GM23338 (cell line): ENCODE measurements around the gene CDAN1. TPM values are rescaled to one million over a fixed set of nuclear protein-coding genes. Genes with fewer than 3 reads are reported as not detected.

ENCODE experiments used
- ATAC-seq: fragments of 200-7000 bp; cut with Tn5 transposase; 3 replicates; pipeline ENCODE4 v1.9.1; 2020
- DNase-seq: peaks from one replicate; pipeline ENCODE4 v3.0.0-alpha.2; 2015; ENCODE audit warnings: low spot score
- H2AFZ ChIP-seq: fragments of 200-600 bp; sonication (generic); 2 replicates; pipeline ENCODE4 v1.8.0; 2016; ENCODE audit warnings: antibody characterized with exemption, mild to moderate bottlenecking, moderate library complexity
- H3F3A ChIP-seq: fragments of 200-600 bp; sonication (generic); replicated peaks from 2 replicates; pipeline ENCODE4 v1.8.0; 2017; ENCODE audit warnings: antibody characterized with exemption, mixed run types, low read depth
- H3K27ac ChIP-seq: fragments of 200-600 bp; sonication (generic); 2 replicates; pipeline ENCODE4 v1.6.1; 2016; ENCODE audit warnings: low read depth
- H3K27me3 ChIP-seq: fragments of 200-600 bp; sonication (generic); 2 replicates; pipeline ENCODE4 v1.8.0; 2016; ENCODE audit warnings: mild to moderate bottlenecking, mixed run types, moderate library complexity; ENCODE audit not compliant: insufficient read depth
- H3K36me3 ChIP-seq: fragments of 200-600 bp; sonication (generic); 2 replicates; pipeline ENCODE4 v1.8.0; 2016; ENCODE audit warnings: mild to moderate bottlenecking; ENCODE audit not compliant: insufficient read depth
- H3K4me1 ChIP-seq: fragments of 200-600 bp; sonication (generic); 2 replicates; pipeline ENCODE4 v1.8.0; 2016; ENCODE audit warnings: mild to moderate bottlenecking, moderate library complexity; ENCODE audit not compliant: insufficient read depth
- H3K4me2 ChIP-seq: fragments of 200-600 bp; sonication (generic); 2 replicates; pipeline ENCODE4 v1.7.1; 2017; ENCODE audit warnings: mixed run types
- H3K4me3 ChIP-seq: fragments of 200-600 bp; sonication (generic); 2 replicates; pipeline ENCODE4 v1.6.1; 2016; ENCODE audit warnings: mixed run types
- H3K79me2 ChIP-seq: fragments of 200-600 bp; sonication (generic); replicated peaks from 2 replicates; pipeline ENCODE4 v1.8.0; 2017; ENCODE audit warnings: mild to moderate bottlenecking; ENCODE audit not compliant: insufficient read depth
- H3K9me2 ChIP-seq: fragments of 200-600 bp; sonication (generic); 2 replicates; pipeline ENCODE4 v1.8.0; 2017; ENCODE audit not compliant: insufficient read depth
- H4K20me1 ChIP-seq: fragments of 200-600 bp; sonication (generic); replicated peaks from 2 replicates; pipeline ENCODE4 v1.8.0; 2017; ENCODE audit warnings: mild to moderate bottlenecking; ENCODE audit not compliant: insufficient read depth
- H3K27ac Mint-ChIP-seq: 2 replicates; pipeline ENCODE4 v1.8.0; 2020; ENCODE audit warnings: inconsistent platforms, mild to moderate bottlenecking, moderate library complexity, mixed read lengths
- H3K27me3 Mint-ChIP-seq: 3 replicates; pipeline ENCODE4 v1.8.0; 2022; ENCODE audit warnings: low read depth, mild to moderate bottlenecking, moderate library complexity, mixed read lengths, inconsistent platforms; ENCODE audit not compliant: insufficient read depth, poor library complexity
- H3K36me3 Mint-ChIP-seq: 3 replicates; pipeline ENCODE4 v1.8.0; 2021; ENCODE audit warnings: low read depth, mild to moderate bottlenecking, inconsistent platforms, moderate library complexity, mixed read lengths
- H3K4me1 Mint-ChIP-seq: 3 replicates; pipeline ENCODE4 v1.8.0; 2020; ENCODE audit warnings: mild to moderate bottlenecking, inconsistent platforms, mixed read lengths
- H3K4me3 Mint-ChIP-seq: 3 replicates; pipeline ENCODE4 v1.8.0; 2021; ENCODE audit warnings: moderate library complexity, mild to moderate bottlenecking, inconsistent platforms, mixed read lengths
- H3K9me3 Mint-ChIP-seq: 3 replicates; pipeline ENCODE4 v1.8.0; 2020; ENCODE audit warnings: moderate library complexity, mild to moderate bottlenecking, inconsistent platforms, mixed read lengths
- CREB1 ChIP-seq: fragments of 250-450 bp; sonication (Bioruptor Pico); IDR thresholded peaks from 2 replicates; pipeline ENCODE4 v1.5.0; 2020; ENCODE audit warnings: low read depth, mild to moderate bottlenecking, moderate library complexity
- ETS1 ChIP-seq: IDR thresholded peaks from 2 replicates; pipeline ENCODE4 v1.6.1; 2016; ENCODE audit warnings: antibody characterized with exemption
- EZH2 ChIP-seq: fragments of 200-600 bp; sonication (generic); IDR thresholded peaks from one replicate; pipeline ENCODE4 v1.8.0; 2017; ENCODE audit warnings: antibody characterized with exemption, mild to moderate bottlenecking, low read depth; ENCODE audit not compliant: unreplicated experiment
- EZH2phosphoT487 ChIP-seq: fragments of 200-600 bp; sonication (generic); IDR thresholded peaks from one replicate; pipeline ENCODE4 v1.8.1; 2018; ENCODE audit warnings: antibody characterized with exemption; ENCODE audit not compliant: unreplicated experiment
- JUNB ChIP-seq: IDR thresholded peaks from one replicate; pipeline ENCODE4 v1.6.1; 2016; ENCODE audit warnings: antibody characterized with exemption; ENCODE audit not compliant: unreplicated experiment
- NANOG ChIP-seq: IDR thresholded peaks from 2 replicates; pipeline ENCODE4 v1.6.1; 2016; ENCODE audit warnings: antibody characterized with exemption, borderline replicate concordance
- POLR2AphosphoS5 ChIP-seq: IDR thresholded peaks from 2 replicates; pipeline ENCODE4 v1.6.1; 2016; ENCODE audit warnings: antibody characterized with exemption, low read depth
- STAT1 ChIP-seq: IDR thresholded peaks from one replicate; pipeline ENCODE4 v1.6.1; 2016; ENCODE audit warnings: antibody characterized with exemption; ENCODE audit not compliant: unreplicated experiment
- ZNF114 ChIP-seq: fragments of 250-450 bp; sonication (Bioruptor Pico); IDR thresholded peaks from 2 replicates; pipeline ENCODE4 v1.5.0; 2020; ENCODE audit warnings: mild to moderate bottlenecking, moderate library complexity
- ZNF331 ChIP-seq: fragments of 250-450 bp; sonication (Bioruptor Pico); IDR thresholded peaks from 2 replicates; pipeline ENCODE4 v1.5.0; 2020; ENCODE audit warnings: low read depth, mild to moderate bottlenecking, moderate library complexity
- ZNF462 ChIP-seq: fragments of 250-450 bp; sonication (Bioruptor Pico); IDR thresholded peaks from 2 replicates; pipeline ENCODE4 v1.5.0; 2020; ENCODE audit warnings: mild to moderate bottlenecking, moderate library complexity
- polyA plus RNA-seq: library from polyadenylated mRNA; unstranded; fragments of >200 nt; fragmentation: Nextera tagmentation; extraction: Ambion mirVana; gene quantifications from 2 replicates; pipeline ENCODE4 v1.2.1, GENCODE V29; 2016
- total RNA-seq: library from RNA; depleted of rRNA; stranded (reverse); fragments of >200 nt; shearing (Covaris generic); gene quantifications from 2 replicates; pipeline ENCODE4 v1.2.3, GENCODE V29; 2014
- TF ChIP-seq, protein P1 (sequence below), 2 experiments: fragments of 200-600 bp in 1 of 2; sonication (generic) in 1 of 2; conservative IDR thresholded peaks; 2 replicates each; pipeline versions ENCODE4 v1.5.1 to v1.6.1; 2016 to 2017; ENCODE audit warnings: antibody characterized with exemption in 2 of 2, low read depth in 2 of 2, mild to moderate bottlenecking in 2 of 2, moderate library complexity in 1 of 2
- TF ChIP-seq, protein P2 (sequence below): IDR thresholded peaks from one replicate; pipeline ENCODE4 v1.6.1; 2018; ENCODE audit warnings: antibody characterized with exemption; ENCODE audit not compliant: unreplicated experiment

CDAN1 gene
- total and polyA plus RNA-seq, 2 experiments from 2014 or later = 6.0 to 14.7 TPM

DNA sequence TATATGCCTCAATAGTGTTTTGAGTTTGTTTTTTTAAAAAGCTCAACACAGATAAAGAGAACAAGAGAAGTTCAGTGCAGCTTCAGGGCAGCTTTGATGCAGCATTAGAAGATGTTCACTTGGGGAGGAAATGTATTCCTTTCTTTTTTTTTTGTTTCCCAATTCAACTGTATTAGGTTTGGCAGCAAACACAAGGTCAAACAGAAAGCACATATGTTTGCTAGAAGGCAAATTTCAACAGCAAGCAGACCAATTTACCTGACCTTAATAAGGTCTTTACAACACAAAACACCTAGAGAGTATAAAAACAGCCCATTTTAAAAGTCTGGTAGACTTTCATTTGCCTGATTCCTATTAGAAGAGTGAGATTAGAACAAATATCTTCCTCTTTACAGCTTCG is 7.3 kb upstream of the CDAN1 start:
- Mint-ChIP-seq H3K27ac (no peak overlapping the region), H3K4me3 (no peak overlapping the region), H3K36me3 (0 out of 3 replicates have a peak, but pooled peaks cover 3% of the 10 kb centered on the region), H3K9me3 (no peaks in the 10 kb centered on the region), H3K27me3 (no peaks in the 10 kb centered on the region), H3K4me1 (no peaks in the 10 kb centered on the region; the same call in 2 of the 3 replicates)
- no peak for DNase-seq
- Histone ChIP-seq H3K4me1 (no peaks in the 10 kb centered on the region), H3K4me2 (no peak overlapping the region), H3K36me3 (no peaks in the 10 kb centered on the region), H3K79me2 (no peaks in the 10 kb centered on the region), H2AFZ (no peak overlapping the region), H3K9me2 (no peaks in the 10 kb centered on the region), H3K27me3 (no peaks in the 10 kb centered on the region), H3F3A (no peaks in the 10 kb centered on the region), H4K20me1 (no peaks in the 10 kb centered on the region), H3K27ac (no peak overlapping the region), H3K4me3 (no peak overlapping the region)
- no peak for ATAC-seq
- TF ChIP-seq POLR2AphosphoS5 = no peak
- TF ChIP-seq ZNF114 (CRISPR knock-in tag) = no peak
- no peak for TF ChIP-seq CREB1 (CRISPR knock-in tag)
- TF ChIP-seq, protein P1, sequence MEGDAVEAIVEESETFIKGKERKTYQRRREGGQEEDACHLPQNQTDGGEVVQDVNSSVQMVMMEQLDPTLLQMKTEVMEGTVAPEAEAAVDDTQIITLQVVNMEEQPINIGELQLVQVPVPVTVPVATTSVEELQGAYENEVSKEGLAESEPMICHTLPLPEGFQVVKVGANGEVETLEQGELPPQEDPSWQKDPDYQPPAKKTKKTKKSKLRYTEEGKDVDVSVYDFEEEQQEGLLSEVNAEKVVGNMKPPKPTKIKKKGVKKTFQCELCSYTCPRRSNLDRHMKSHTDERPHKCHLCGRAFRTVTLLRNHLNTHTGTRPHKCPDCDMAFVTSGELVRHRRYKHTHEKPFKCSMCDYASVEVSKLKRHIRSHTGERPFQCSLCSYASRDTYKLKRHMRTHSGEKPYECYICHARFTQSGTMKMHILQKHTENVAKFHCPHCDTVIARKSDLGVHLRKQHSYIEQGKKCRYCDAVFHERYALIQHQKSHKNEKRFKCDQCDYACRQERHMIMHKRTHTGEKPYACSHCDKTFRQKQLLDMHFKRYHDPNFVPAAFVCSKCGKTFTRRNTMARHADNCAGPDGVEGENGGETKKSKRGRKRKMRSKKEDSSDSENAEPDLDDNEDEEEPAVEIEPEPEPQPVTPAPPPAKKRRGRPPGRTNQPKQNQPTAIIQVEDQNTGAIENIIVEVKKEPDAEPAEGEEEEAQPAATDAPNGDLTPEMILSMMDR (conservative IDR thresholded peaks at IDR 0.05; ENCODE audit: low read depth in 2 of 2) = no peak
- TF ChIP-seq ZNF462 (CRISPR knock-in tag) = no peak
- TF ChIP-seq EZH2 = no peak
- TF ChIP-seq JUNB = no peak
- no peak for TF ChIP-seq ETS1
- TF ChIP-seq EZH2phosphoT487 = no peak
- TF ChIP-seq, protein P2, sequence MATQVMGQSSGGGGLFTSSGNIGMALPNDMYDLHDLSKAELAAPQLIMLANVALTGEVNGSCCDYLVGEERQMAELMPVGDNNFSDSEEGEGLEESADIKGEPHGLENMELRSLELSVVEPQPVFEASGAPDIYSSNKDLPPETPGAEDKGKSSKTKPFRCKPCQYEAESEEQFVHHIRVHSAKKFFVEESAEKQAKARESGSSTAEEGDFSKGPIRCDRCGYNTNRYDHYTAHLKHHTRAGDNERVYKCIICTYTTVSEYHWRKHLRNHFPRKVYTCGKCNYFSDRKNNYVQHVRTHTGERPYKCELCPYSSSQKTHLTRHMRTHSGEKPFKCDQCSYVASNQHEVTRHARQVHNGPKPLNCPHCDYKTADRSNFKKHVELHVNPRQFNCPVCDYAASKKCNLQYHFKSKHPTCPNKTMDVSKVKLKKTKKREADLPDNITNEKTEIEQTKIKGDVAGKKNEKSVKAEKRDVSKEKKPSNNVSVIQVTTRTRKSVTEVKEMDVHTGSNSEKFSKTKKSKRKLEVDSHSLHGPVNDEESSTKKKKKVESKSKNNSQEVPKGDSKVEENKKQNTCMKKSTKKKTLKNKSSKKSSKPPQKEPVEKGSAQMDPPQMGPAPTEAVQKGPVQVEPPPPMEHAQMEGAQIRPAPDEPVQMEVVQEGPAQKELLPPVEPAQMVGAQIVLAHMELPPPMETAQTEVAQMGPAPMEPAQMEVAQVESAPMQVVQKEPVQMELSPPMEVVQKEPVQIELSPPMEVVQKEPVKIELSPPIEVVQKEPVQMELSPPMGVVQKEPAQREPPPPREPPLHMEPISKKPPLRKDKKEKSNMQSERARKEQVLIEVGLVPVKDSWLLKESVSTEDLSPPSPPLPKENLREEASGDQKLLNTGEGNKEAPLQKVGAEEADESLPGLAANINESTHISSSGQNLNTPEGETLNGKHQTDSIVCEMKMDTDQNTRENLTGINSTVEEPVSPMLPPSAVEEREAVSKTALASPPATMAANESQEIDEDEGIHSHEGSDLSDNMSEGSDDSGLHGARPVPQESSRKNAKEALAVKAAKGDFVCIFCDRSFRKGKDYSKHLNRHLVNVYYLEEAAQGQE = no peak
- TF ChIP-seq STAT1 = no peak
- TF ChIP-seq NANOG = no peak
- no peak for TF ChIP-seq ZNF331
